COR-L47 (cell line): ENCODE measurements around the gene PRKN.

Experiments used
- DNase-seq: peaks from one replicate; lab custom pipeline; 2025; lab: John Stamatoyannopoulos, UW

Gene PRKN

DNA sequence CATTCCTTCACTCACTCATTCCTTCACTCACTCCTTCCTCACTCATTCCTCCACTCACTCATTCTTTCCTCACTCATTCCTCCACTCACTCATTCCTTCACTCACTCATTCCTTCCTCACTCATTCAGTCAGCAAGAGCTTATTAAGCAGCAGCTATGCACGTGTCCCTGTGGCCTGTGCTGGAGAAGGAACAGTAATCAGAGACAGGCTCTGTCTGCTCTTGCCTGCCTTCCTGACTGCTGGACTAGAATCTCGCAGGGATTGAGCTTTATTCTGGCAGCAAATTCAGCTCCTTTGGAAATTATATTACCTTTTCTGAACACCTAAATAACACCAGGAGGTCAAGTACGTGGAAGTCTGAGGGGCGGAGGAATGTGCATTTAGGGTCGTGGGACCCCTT lies 1314.8 kb downstream of the PRKN start:
- DNase-seq: no peak

GRCh38 chr6:161411265-161411944 lies 1316.2 kb downstream of the PRKN start:
- no peak for DNase-seq

DNA sequence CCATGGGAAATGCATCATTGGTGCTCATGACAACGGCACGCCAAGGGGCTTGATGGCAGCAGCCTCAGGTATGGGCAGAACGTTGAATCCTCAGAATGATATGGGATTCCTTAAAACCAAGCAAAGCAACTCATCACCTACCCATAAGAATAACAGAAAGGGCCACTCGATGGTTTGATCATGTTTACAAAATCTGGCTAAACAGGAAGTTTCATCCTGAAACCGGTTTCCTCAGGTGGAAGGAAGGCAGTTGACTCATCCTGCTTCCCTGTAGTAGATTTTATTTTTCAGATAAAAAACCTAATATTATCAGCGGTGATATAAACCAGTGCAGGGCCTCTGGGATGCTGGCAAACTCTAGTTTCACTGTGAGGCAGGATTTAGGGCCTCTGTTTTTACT lies 1316.8 kb downstream of the PRKN start:
- no peak for DNase-seq

DNA sequence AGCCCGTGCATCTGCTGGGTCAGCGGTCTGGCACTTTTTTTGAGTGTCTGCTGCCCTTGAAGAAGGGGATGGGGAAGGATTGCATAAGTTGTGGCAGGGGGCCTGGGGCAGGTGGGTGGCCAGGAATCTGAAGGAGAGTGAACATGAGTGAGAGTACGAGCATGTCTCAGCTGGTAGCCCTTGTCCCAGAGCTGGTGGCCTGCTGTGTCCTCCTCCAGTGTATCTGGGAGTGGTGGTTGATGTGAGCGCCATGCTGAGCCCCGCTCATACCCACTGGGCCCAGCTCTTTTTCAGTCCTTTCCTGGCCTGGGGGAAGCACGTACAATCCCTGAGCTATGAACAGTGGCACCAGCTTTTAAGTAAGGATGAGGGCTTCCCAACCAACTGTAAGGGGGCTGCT lies 1317.5 kb downstream of the PRKN start:
- DNase-seq: no peak

DNA sequence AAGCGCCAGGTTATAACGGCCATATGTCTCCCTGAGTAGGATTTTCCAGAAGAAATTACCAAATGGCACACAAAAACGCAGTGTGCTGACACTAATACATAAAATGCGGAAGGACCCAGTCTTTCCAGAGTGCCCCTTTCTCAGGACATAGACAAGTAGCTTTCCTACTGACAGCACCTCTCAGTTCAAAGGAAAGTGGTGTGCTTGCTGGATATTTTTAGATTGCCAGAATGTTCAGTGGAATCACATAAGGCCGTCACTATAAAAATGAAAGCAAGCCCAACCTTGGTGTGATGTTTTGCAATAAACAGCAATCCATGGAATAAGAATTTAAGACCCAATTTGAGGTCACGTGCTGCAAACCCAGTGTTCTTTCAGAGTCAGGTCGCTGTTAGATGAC lies 1318.2 kb downstream of the PRKN start:
- no peak for DNase-seq

- no peak for DNase-seq
Observed at GRCh38 chr6:161408041-161408440, 1319.5 kb downstream of the PRKN start.

DNA sequence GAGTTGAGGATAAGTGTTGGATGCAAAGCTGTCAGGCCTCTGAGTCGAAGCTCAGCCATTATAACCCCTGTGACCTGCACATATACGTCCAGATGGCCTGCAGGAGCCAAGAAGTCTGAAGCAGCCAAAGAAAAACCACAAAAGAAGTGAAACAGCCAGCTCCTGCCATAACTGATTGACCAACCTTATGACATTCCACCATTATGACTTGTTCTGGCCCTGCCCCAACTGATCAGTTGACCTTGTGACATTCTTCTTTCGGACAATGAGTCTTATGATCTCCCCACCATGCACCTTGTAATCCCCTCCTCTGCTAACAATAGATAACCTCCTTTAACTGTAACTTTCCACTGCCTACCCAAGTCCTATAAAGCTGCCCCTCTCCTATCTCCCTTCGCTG lies 1320.0 kb downstream of the PRKN start:
- DNase-seq: no peak

DNA sequence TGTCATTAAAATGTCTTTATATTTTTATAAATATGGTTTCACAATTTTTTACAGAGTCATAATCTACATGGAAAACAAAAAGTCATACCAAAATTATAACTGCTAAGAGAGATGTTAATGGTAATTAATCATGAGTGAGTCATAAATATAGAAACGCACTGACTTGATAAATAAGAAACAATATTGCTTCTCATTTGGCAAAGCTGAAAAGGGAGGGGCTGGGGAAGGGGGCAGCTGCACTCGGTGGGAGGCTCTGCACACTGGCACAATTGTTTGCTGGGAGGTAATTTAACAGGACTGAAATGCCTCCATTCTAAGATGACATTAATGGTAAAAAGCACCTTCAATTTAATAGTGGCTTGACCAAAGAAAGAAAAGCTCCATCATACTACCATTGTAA lies 1320.5 kb downstream of the PRKN start:
- DNase-seq: no peak

DNA sequence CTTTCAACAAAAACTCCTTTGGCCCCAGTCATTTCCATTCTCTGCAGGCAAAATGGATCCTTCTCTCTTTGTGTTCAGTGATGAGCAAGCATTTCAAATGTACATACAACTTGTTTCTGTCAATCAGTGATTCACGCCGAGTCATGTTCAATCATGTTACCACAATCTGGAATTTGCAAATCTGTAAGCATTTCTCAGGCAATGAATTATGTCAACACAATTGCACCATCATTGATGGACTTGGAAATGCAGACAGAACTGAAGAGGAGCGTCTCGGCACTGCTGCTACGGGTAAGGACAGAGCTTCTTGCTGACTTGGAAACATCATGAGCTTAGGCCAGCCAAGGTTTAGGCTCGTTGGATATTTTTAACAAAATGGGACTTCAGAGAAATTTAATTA lies 1320.9 kb downstream of the PRKN start:
- DNase-seq: no peak

DNA sequence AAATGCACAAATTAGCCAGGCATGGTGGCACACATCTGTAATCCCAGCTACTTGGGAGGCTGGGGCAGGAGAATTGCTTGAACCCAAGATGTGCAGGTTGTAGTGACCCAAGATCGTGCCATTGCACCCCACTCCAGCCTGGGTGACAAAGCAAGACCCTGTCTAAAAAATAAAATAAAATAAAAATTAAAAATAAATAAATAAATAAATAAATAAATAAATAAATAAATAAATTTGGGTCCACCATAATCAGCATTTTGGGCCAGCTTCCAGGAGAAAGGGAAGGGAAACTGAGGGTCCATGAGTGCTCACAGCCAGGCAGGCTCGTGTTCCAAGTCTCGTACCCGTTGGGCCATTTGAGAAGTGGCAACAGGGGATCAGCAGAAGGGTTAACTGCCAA lies 1322.1 kb downstream of the PRKN start:
- DNase-seq: no peak

GRCh38 chr6:161403717-161404116 lies 1323.8 kb downstream of the PRKN start:
- no peak for DNase-seq

- DNase-seq: no peak
Observed at GRCh38 chr6:161401587-161402309, 1325.8 kb downstream of the PRKN start.

GRCh38 chr6:161400671-161401070 lies 1326.9 kb downstream of the PRKN start:
- no peak for DNase-seq

- DNase-seq: no peak
Observed at GRCh38 chr6:161396539-161396938, 1331.0 kb downstream of the PRKN start.

DNA sequence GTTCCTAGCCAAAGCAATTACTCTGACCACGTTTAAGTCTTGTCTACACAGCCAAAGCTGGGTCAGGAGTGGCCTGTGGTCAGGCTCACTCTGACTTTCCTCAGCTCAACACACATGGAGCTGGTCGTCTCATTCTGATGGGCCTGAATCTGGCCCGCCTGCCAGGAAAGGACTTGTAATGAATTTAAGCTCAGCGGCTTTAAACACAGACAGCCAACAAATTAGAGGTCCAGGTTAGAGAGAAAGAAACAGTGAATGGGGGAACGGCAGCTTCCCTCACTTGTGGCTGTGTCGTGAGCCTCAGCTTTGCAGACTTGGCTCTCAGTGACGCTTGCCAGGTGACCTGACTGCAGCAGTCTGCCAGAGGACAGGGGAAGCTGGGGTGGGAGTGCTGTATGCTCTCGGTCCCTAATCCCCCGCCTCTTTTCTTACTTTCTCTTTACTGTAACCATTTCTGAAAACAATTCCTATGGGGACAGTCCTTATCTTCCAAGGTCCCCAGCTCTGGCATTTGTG lies 1331.8 kb downstream of the PRKN start:
- no peak for DNase-seq

DNA sequence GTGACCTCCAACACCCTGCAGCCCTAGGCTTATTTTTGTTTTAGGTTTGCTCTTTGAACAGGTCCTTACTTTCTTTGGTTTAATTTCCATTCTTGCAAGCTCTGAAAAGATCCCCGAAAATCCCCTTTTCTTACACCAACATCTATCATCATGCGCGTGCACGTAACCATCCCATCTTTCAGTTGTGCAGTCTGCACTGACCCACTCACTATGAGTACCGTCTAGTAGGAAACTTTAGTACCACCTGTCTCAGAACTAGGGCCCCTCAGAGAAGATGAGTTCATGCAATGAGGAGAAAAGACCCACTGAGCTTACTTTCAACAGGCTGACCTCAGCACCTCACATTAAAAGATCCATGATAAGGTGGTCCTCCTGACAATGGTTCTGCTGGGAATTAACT lies 1333.1 kb downstream of the PRKN start:
- DNase-seq: no peak

- DNase-seq: peak; percentile 15
Observed at GRCh38 chr6:161393839-161394364, 1333.7 kb downstream of the PRKN start.

- DNase-seq: no peak
Observed at GRCh38 chr6:161393292-161393691, 1334.3 kb downstream of the PRKN start.

- no peak for DNase-seq
Observed at GRCh38 chr6:161389756-161390155, 1337.8 kb downstream of the PRKN start.

DNA sequence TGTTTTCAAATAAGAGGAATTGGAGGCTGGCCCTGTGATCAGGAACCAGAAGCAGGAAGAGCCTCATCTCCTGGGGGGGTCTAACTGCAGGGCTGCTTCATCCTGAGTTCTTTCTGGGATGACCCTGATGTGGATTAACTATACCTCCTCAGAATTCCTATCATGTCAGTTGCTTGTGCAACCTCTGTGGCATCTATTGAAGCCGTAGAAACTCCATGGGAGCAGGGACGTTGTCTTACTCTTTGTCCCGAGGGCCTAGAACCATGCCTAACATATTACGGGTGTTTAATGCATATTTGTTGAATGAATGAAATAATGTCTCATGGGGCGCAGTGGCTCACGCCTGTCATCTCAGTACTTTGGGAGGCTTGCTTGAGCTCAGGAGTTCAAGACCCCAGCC lies 1343.6 kb downstream of the PRKN start:
- DNase-seq: no peak

GRCh38 chr6:161379834-161380582 lies 1347.6 kb downstream of the PRKN start:
- no peak for DNase-seq

DNA sequence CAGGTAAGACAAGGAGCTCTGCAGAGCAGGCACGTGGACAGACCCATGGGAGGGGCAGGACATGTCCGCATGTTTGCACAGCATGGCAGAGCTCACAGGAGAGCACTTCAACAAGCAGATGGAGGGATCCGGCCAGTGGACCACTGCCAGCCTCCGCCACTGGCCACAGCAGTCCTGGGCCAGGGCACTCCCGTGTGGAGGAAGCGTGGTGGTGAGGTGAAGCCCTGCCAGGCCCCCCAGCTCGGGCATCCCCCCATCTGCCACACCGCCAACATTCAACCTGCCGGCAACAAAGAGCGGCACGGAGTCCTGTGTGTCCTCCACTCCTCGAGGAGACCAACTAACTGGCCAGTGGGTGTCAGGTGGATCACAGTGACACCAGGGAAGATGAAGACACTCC lies 1349.5 kb downstream of the PRKN start:
- DNase-seq: no peak

- no peak for DNase-seq
Observed at GRCh38 chr6:161377116-161377515, 1350.5 kb downstream of the PRKN start.
